OCI-M2 (cell line): ENCODE data around the gene EIPR1.
A peak's percentile ranks its signal among the peaks of the same experiment; 100 is the strongest.

Experiments
- DNase-seq: peaks from one replicate; lab custom pipeline; 2025; ENCODE audit not compliant: unreplicated experiment; lab: John Stamatoyannopoulos, UW

The EIPR1 gene

DNA sequence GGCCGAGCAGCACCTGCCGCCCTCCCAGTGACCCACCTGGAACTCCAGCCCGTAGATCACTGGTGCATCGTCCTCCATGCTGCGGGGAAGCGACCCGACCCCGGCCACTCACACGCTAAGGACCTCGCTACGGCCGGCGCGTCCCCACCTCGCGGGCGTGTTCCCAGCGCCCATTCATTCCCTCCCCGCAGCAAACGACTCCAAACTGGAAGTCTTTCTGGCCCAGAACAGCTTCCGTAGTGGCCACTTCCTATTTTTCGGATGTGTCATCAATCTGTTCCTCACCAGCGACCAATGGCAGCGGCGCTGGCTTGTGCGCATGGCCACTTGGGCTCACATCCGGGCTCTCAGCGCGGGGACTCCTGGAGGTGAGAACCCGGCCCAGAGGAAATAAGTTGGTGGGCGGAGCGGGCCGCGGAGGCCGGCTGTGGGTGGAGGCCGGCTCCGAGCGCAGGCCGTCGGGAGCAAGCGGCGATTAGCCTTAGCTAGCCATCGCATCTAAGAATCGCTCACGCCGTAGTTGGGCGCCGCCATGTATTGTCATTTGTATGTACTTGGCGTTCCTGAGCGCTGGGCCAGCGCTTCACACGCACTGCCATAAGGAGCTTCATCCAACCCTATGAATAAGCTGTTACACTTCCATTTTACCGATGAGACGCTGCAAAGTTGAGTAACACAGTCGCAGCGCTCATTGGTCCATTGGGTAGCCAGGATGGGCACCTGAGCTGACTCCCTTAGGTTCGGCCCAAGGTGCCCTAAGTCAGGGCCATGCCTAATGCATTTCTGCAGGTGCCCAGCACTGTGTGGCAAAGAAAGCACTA is at the start of gene EIPR1:
EIPR1 (minus strand) TSS at position 207 of the 821 bp plus-strand sequence; CDS start at position 78, 129 bp downstream.
- DNase-seq, result peak; percentile 23

DNA sequence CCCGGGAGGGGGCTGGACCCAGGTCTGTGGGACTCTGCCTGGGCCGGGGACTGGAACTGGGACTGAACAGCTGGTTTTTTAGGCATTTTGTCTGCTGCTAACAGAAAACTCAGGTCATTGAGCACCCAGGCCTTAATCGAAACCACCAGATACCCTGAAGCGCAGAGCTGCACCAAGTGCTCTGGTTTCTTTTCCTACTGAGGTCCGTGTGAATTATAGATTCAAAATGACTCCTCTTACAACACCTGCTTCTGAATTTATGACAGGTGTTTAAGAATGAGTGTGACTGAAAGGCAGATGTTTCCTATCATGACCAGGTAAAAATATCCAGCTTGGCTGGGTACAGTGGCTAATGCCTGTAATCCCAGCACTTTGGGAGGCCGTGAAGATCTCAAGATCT is 49.7 kb upstream of the EIPR1 start:
- no peak for DNase-seq

DNA sequence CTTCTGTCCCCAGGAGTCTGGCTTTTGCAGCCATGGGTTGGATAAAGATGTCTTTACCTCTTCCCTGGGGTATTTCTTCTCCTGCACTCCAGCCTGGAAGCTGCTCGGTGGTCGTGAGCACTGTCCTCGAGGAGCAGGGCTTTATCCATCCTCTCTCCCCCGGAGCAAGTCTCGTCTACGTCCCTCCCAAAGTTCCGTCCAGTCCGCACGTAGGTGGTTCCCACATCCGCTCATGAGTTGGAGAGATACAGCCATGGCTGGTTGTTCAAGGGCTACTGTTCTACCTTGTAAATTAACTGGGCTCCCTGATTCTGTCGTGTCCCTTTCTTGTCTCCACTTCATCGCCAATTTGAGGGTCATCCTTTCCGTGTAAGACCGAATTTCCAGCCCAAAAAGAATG is 49.0 kb upstream of the EIPR1 start:
- DNase-seq, result no peak

DNA sequence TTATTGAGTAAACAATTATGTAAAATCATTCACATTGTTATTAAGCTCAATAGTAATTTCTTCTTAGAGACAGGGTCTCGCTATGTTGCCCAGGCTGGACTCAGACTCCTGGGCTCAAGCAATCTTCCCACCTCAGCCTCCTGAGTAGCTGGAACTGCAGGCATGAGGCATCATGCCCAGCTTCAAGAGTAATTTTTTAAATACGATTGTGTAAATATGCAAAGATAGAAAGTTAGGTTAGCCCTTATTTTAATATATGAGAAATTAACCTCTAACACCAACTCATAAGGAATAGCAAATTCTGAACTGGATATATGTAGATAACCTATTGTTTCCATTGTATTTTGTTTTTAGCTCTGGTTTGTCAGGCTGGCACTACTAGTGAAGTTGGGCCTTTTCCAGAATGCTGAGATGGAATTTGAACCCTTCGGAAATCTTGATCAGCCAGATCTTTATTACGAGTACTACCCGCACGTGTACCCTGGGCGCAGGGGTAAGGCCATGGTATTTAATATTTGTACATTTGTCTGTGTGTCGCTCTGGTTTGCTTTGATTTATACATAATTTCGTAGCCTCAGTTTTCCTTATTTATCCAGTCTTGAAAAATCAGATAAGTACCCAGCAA is 46.7 kb upstream of the EIPR1 start:
- DNase-seq, result no peak

DNA sequence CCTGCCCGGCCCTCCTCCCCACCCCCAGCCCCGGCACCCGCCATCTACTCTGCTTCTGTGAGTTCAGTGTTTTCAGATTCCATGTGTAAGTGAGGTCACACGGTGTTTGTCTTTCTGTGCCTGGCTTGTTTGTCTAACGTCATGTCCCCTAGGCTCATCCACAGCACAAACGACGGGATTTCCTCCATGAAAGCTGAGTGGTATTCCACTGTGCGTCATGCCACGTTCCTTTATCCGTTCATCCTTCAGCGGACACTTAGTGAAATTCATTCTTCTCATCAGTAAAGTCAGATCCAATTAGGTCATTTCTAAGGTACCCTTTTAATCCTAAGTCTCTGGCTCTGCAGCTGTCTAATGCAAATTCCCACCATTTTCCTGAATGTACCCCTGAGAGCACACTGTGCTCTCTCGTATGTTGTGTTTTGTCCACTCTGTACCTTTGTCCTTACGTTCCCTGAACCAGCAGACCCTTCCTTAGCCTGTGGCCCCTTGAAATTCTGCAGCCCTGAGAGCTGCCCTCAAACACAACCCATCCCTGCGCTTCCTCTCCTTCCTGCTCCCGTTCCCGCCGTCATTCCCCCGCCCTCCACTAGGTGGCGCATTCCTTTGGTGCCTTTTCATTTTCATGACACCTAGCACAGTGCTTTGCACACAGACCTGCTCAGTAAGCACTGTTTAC is 46.0 kb upstream of the EIPR1 start:
- DNase-seq, result no peak

DNA sequence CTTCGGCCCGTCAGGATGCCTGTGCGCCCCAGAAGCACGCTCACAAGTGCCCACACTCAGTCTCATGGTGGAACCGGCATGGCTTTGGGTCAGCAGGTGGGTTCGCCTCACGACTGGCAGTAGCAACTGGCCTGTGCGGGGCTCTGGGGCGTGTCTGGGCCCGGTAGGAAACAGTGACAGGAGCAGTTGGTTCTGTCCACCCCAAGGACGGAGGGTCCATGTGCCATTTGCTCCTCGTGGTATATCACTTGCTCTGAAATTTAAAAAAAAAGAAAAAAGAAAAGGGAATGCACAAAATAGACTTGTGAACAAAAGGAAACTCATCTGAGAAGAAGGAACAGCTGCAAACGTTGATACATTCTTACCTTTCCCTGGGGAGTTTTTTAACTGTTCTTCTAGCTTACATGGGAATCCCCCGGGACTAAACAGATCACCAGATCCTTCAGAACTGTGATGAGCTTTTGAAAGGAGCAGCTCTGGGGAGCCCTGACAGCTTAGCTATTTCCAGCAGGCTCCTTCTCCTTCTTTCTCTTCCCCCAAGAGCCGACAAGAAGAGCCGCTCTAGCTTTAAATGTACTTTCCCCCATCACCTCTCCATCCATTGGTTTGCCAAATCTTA is 44.7 kb upstream of the EIPR1 start:
- no peak for DNase-seq

DNA sequence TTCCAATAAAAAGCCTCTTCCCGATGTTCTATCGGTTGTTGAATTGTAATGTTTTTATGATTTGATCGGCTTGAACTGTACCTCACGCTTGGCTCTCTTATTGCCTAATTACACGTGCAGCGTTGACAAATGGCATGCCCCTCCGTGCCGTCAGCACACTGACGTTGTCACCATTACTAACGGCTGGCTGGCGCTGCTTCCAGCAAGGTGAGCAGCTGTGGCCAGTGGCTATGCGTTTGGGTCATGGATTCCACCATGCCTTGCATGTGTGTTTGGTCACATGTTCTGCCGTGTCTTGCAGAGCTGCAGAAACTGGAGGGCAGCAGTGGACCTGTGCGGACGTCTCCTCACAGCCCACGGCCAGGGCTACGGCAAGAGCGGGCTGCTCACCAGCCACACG is 44.0 kb upstream of the EIPR1 start:
- no peak for DNase-seq

DNA sequence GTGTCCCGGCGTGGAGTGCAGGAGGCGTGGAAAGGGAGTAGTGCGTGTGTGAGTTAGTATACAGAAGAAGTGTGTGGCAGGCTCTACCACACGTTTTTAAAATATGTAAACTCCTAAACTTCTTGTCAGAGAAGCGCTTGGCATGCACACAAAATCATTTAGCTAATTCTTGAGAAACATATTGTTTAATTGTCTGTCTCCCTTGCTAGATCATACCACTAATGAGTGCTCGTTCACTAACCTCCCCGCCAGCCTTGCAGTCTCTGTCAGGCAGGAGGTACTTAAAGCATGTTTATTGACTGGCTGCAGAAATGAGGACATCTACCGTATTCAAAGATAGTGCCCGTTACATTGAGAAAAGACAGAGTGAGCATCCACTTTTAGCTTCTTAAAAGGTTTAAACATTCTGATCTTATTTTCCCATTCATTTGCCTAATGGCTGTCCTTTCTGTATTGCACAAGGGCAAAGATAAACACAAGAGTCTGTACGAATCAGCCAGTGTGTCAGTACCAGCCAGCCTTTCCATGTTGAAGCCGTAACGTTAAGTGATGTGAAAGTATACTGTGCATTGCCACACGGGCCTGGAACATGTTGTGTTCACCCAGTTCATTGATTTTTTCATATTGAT is 43.3 kb upstream of the EIPR1 start:
- DNase-seq, result no peak

DNA sequence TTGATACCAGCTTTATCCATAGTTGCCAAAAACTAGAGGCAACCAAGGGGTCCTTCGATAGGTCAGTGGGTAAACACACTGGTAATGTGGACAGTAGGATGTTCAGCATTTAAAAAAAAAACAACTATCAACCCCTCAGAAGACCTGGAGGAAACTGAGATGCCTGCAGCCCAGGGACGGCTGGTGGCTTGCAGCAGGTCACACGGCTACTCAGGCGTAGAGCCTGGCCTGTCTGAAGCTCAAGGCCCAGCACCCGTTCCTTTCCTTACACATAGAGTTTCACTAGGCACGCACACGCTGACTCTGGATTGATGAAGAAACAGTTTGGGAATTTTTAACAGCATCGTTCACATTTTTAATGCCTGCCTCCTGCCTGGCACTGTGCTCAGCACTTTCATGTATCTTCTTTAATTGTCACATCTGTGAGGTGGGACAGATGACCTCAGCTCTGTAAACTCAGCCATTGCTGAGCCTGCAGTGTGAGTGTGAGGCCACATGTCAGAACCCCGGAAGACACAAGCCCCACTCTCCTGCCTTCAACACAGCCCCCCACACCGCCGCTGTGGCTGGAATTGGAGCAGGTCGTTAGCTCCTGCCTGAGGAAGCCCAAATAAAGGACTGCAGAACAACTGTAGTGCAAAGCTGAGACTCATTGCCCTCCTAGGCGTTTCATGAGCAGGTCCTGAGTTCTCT is 42.6 kb upstream of the EIPR1 start:
- no peak for DNase-seq

DNA sequence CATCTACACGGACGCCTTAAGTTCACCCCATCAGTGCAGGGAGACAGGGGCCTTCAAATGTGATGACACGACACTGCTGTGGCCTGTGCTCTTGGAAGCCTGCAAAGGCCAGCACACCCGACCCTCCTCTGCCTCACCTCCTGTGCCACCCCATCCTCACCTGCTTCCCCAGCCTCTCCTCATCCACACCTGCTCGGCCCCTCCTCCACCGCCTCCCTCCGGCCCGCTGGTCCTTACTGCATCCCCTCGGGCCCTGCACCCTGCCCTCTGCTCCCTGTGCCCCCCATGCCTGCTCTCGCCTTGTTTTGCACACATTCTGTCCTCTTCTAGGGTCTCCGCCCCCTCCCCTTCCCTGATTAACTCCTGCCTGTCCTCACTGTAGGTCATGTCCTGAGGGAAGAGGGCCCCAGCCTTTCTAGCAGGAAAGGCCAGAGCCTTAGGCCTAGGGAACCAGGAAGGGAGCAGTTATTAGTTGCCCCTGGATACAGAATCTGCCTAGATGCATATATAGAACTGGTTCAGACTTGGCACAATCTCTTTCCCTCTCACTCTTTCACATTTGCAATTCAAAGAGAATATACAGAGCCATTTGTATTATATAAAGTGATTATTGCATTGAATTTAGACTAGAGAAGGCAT is 41.3 kb upstream of the EIPR1 start:
- DNase-seq, result no peak

DNA sequence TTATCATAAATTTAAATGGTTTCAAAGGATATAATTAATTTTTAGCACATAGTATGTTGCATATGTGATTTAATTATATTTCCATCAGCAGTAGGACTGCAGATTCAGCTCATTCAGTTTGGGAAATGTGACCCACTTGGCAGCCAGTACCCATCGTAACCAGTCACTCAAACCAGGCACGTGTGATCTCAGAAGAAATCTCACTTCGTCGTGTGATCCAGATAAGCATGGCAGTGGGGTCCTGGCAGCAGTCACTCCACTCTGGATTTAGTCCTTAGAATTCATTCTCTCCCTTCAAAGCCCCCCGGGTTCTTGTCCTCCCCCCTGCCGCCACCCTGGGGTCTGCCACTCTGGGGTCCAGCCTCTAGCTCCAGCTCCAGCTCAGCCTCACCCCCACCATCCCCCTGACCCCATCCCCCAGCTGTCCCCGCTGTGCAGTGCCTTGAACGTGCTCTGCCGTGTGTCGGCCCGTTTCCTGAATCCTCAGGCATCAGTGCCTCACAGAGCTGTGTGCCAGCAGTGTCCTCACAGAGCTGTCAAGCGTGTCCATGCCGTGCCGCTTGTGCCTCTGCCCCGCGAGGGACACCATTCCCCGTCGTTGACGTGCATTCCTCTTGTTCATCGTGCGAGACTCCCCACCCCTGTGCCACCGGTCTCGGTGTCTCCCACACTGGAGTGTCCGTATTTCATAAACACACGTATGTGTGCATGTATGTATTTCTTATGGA is 36.7 kb upstream of the EIPR1 start:
- DNase-seq, result no peak

DNA sequence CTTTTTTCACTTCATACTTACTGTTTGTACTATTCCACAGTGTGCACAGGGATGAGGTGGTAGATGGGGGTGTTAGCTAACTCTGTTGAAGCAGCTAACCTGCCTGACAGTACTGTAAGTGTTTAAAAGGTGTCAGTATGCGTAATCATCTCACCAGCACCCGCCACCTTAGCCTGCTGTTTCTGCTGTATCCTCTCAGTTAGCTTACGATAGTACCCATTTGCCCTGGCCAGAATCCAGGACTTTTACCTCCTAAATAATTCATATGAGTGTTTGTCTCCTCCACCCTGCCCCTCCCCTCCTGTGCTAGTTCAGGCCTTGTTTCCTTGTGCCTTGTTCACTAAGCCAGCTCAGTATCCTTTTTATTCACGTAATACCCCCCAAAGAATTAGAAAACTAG is 36.1 kb upstream of the EIPR1 start:
- DNase-seq, result no peak

DNA sequence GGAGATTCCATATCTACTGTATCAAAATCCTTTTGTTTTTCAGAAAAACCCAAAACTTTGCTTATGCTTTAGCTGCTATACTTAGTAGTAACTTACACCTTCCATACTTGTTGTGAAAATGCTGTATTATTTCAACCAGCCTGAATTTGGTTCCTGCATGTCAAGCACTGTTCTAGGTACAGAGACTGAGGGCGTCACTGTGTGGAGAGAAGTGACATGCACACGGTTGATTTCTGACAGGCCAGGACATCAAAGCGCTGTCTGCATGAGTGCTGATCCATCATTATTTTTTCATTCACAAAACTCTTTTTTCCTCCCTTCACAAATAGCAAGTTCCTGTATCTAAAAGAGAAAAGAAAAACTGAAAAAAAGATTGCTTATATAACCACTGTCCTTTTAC is 33.5 kb upstream of the EIPR1 start:
- no peak for DNase-seq

DNA sequence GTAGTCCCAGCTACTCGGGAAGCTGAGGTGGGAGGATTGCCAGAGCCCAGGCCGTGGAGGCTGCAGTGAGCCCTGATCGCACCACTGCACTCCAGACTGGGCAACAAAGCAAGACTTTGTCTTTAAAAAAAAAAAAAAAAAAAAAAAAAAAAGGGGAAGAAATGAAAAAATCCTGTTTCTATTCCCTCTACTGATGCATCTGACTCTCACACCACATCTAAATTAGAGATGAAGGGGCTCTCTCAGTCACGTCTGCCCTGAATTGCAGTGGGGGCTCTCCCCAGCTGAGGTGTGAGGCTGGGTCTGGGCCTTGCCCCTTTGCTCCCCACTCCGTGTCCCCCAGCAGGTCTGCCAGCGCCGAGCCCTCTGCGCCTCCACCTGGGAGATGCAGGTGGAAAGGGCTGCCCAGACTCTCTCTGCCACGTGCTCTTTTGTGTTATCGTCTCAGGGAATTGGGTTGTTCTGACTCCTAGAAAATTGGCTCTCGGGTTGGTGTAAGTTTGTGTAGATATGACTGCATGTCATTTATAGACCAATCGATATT is 32.1 kb upstream of the EIPR1 start:
- DNase-seq, result no peak

DNA sequence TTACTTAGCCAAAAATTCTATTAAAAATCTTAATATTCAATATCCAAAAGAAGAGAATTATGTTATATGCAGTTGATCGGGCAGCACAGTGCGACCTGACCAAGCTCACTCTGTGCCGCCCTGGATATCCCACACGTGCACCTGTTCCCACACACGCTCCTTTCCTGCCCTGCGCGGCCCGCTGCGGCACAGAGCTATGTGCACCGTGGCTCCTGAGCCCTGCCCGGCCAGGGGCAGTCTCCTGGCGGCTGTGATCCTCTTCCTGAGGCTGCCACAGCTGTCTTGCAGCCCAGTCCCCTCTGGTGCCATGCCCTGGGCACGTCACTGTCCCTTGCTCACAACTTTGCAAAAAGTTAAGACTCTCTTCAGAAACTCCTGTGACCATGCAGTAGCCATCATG is 31.2 kb upstream of the EIPR1 start:
- DNase-seq, result no peak

DNA sequence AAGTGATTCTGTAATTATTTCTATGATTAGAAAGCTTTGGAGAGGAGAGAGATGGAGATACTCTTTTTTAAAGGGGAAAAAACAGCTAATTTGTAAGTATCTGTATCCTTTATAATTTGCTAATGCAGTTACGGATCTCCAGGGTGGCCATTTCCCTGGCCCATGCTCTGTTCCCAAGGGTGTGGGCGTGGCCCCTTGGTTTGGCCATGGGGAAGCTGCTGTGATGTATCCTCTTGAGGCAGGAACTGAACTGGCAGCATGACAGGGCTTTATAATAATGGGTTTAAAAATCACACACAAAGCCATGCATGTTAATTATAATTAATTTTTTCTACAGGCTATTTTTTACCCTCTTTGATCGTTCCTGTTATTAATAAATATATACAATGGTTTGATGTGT is 28.9 kb upstream of the EIPR1 start:
- DNase-seq, result no peak

DNA sequence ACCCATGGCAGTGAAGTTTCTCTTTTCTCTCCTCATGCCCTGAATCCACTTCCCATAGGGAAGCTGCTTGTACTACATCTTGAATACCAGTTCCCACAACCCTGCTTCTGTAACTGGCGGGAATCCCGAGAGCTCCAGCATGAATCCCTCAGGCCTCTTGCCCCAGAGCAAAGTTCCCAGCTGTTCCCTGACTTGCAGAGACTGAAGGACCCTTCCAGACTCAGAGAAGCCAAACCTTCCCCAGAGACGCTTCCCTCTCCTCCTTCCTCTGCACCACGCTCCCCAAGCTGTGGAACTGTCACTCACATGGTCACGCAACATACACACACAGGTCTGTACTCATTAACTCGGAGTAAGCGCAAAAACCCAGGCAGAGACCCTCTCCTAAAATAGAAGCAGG is 28.3 kb upstream of the EIPR1 start:
- no peak for DNase-seq

DNA sequence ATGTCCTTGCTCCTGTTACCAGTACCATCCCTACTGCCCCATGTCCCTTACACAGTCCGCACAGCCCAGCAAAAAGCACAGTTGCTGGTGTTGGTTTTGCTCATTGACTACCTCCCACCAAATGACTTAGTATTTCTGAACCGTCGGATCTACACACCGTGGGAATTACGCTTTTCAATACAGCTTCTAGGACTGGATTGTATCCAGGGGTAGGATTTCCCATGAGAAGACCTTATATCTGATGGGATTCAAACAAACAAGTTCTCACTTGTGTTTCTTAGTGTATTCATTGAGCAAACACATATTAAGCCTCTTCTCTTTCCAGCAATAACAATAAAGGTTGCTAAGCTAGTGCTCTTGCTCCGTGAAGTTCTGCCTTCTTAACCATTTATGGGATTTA is 27.7 kb upstream of the EIPR1 start:
- no peak for DNase-seq

DNA sequence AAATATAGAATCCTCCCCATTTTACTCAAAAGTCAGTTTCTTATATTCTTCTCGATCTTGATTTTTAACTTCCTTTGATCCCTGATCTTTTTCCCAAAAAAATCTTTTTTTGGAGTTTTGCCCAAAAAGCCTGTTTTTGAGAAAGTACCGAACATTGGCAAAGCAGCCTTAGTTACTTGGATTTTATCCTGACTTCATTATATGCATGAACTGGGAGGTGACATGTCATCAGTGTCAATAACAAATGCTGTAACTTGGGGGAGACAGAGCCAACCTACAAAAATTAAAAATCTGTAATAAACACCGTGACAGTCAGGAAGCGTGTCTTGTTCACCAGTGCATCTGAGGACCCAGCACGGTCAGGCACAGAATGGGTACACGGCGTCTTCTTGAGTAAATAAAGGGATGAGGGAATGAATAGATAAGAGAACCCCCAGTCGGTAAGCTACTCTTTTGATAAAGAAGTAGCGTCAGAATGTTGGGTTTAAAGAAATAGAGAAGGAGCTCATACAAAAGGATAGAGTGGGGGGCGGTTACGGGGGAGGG is 26.8 kb upstream of the EIPR1 start:
- DNase-seq, result no peak
